ENCODE results near the gene DNAI1. TPM values are rescaled to one million over a fixed set of nuclear protein-coding genes. Genes with fewer than 3 reads are reported as not detected.
A peak's percentile ranks its signal among the peaks of the same experiment; 100 is the strongest.

Gene DNAI1
- polyA plus RNA-seq, 1 of the 3 experiments (the other 2 are of a cell fraction), result 0.46 TPM

GRCh38 chr9:34412336-34412735, 46.3 kb upstream of the DNAI1 start:
- Histone ChIP-seq H3K4me2 (no peak overlapping the region), H3K9me2 (no peaks in the 10 kb centered on the region), H3K27me3 (ENCODE audit: insufficient read depth) (no peaks in the 10 kb centered on the region), H3K36me3 (replicated peaks in 1 of 2; ENCODE audit: control insufficient read depth in 1 of 2, insufficient read depth in 2 of 2, low read length in 1 of 2) (no peaks in the 10 kb centered on the region), H4K20me1 (ENCODE audit: insufficient read depth) (peaks cover 68% of the 10 kb centered on the region), H2AFZ (ENCODE audit: low read depth) (no peak overlapping the region), H3K27ac (ENCODE audit: low read depth in 2 of 2, low read length in 1 of 2) (no peak overlapping the region), H3F3A (replicated peaks; ENCODE audit: insufficient read depth) (no peaks in the 10 kb centered on the region), H3K4me1 (ENCODE audit: control insufficient read depth in 1 of 2, insufficient read depth in 2 of 2, low read depth in 1 of 2, low read length in 1 of 2) (peaks cover 0 to 22% of the 10 kb centered on the region in 2 experiments; a peak in 1 of 4 replicates), H3K4me3 (ENCODE audit: low read depth in 2 of 2, low read length in 1 of 2) (no peak overlapping the region), H3K79me2 (ENCODE audit: insufficient read depth) (no peaks in the 10 kb centered on the region; the same call in 1 of the 2 replicates), H3K9ac (no peak overlapping the region), H3K9me3 (no peaks in the 10 kb centered on the region)
- TF ChIP-seq PBX3 (IDR thresholded peaks at IDR 0.05), result no peak
- TF ChIP-seq EP300 (IDR thresholded peaks at IDR 0.05; ENCODE audit: borderline replicate concordance in 1 of 2, low read depth in 1 of 2, low read length in 1 of 2), result no peak
- TF ChIP-seq TAF1 (IDR thresholded peaks at IDR 0.05; ENCODE audit: borderline replicate concordance, low read depth, low read length), result no peak
- TF ChIP-seq GABPA (IDR thresholded peaks at IDR 0.05; ENCODE audit: low read depth), result no peak
- no peak for TF ChIP-seq ELF1 (IDR thresholded peaks at IDR 0.05)
- TF ChIP-seq JUND (IDR thresholded peaks at IDR 0.05), result no peak
- no peak for TF ChIP-seq GATA2 (CRISPR knock-in tag; IDR thresholded peaks at IDR 0.05)
- TF ChIP-seq MXI1 (IDR thresholded peaks at IDR 0.05; ENCODE audit: low read depth, low read length), result no peak
- TF ChIP-seq IRF3 (IDR thresholded peaks at IDR 0.05; ENCODE audit: low read depth, low read length), result no peak
- TF ChIP-seq MEF2A (IDR thresholded peaks at IDR 0.05; ENCODE audit: borderline replicate concordance, low read depth), result no peak
- TF ChIP-seq YY1 (IDR thresholded peaks at IDR 0.05; ENCODE audit: low read depth), result no peak
- no peak for TF ChIP-seq ZBTB33 (IDR thresholded peaks at IDR 0.05; ENCODE audit: borderline replicate concordance, low read depth)
- WGBS (ENCODE audit: low lambda C conversion rate), result 7% methylated on average over 1 of the region's 1 CpG
- ChIA-PET POLR2A (no interaction called here), CTCF (interaction anchor here (0.8 to 7.5 kb wide), 4 partner anchors 8 to 192 kb away, joined by 3 to 59 read pairs (median 6); no protein-coding TSS in a partner anchor)
- DNase-seq, result no peak

- H3K4me3 ChIP-seq (ENCODE audit: low read depth in 2 of 2, low read length in 1 of 2), result no peak overlapping the region
- no peak for DNase-seq
- no peak overlapping the region for H3K27ac ChIP-seq (ENCODE audit: low read depth in 2 of 2, low read length in 1 of 2)
- no peaks in the 10 kb centered on the region for H3F3A ChIP-seq (replicated peaks; ENCODE audit: insufficient read depth)
- no peak overlapping the region for H3K9ac ChIP-seq
- ChIA-PET CTCF (interaction anchor here (0.7 to 7.5 kb wide), 7 partner anchors 9 to 179 kb away, joined by 3 to 59 read pairs (median 4); no protein-coding TSS in a partner anchor), POLR2A (no interaction called here)
- TF ChIP-seq CTCF (IDR thresholded peaks at IDR 0.05) (no peak), REST (IDR thresholded peaks at IDR 0.05; ENCODE audit: low read depth, low read length) (peak; percentile 97)
- no peaks in the 10 kb centered on the region for H3K9me3 ChIP-seq
- peaks cover 0 to 12% of the 10 kb centered on the region in 2 experiments; a peak in 1 of 4 replicates for H3K4me1 ChIP-seq (ENCODE audit: control insufficient read depth in 1 of 2, insufficient read depth in 2 of 2, low read depth in 1 of 2, low read length in 1 of 2)
- no peaks in the 10 kb centered on the region for H3K36me3 ChIP-seq (replicated peaks in 1 of 2; ENCODE audit: control insufficient read depth in 1 of 2, insufficient read depth in 2 of 2, low read length in 1 of 2)
- no peak overlapping the region for H3K4me2 ChIP-seq
- no peaks in the 10 kb centered on the region for H3K9me2 ChIP-seq
- peaks cover 62% of the 10 kb centered on the region for H4K20me1 ChIP-seq (ENCODE audit: insufficient read depth)
- no peak overlapping the region for H2AFZ ChIP-seq (ENCODE audit: low read depth)
- no peaks in the 10 kb centered on the region for H3K79me2 ChIP-seq (ENCODE audit: insufficient read depth)
- WGBS (ENCODE audit: low lambda C conversion rate), result 61% methylated on average over 6 of the region's 6 CpGs
- H3K27me3 ChIP-seq (ENCODE audit: insufficient read depth), result no peaks in the 10 kb centered on the region
These were observed 45.3 kb upstream of the DNAI1 start for GRCh38 chr9:34413231-34413852.
